Adrenal gland (tissue), 12 donors: ENCODE measurements around the gene RNF214. TPM values are rescaled to one million over a fixed set of nuclear protein-coding genes. Genes with fewer than 3 reads are reported as not detected.

Experiments used
- DNase-seq, 7 donors: peaks; one replicate each; pipeline ENCODE4 v3.0.0-alpha.2; 2019 to 2020
- H3K27ac ChIP-seq, 5 donors: fragments of 200-600 bp; sonication (generic) in 4 of 5; 1 replicate in 3 of 5; 2 replicates in 2 of 5; pipeline versions ENCODE4 v1.5.1 to v1.8.0; 2016 to 2020; ENCODE audit warnings: mild to moderate bottlenecking in 1 of 5
- H3K27me3 ChIP-seq: fragments of 200-600 bp; 2 replicates; pipeline ENCODE4 v1.8.0; 2021
- H3K36me3 ChIP-seq, 2 donors: fragments of 200-600 bp; replicated peaks in 1 of 2; 1 replicate in 1 of 2; 2 replicates in 1 of 2; pipeline versions ENCODE4 v1.5.1 to v1.8.0; 2018 to 2022
- H3K4me1 ChIP-seq, 2 donors: fragments of 200-600 bp; replicated peaks in 1 of 2; 1 replicate in 1 of 2; 2 replicates in 1 of 2; pipeline versions ENCODE4 v1.5.1 to v1.8.0; 2018 to 2021
- H3K4me3 ChIP-seq, 4 donors: fragments of 200-600 bp; sonication (generic) in 3 of 4; one replicate each; pipeline ENCODE4 v1.5.1; 2016 to 2018
- H3K9me3 ChIP-seq, 3 donors: fragments of 200-600 bp; sonication (generic) in 1 of 3; replicated peaks in 1 of 3; 1 replicate in 2 of 3; 2 replicates in 1 of 3; pipeline versions ENCODE4 v1.5.1 to v1.8.0; 2016 to 2021
- CTCF ChIP-seq, 6 experiments: fragments of 450-650 bp in 4 of 6; fragments of 200-600 bp in 2 of 6; sonication (generic) in 1 of 6; IDR thresholded peaks; 1 replicate in 5 of 6; 2 replicates in 1 of 6; pipeline versions ENCODE4 v1.5.1 to v1.8.0; 2016 to 2021; ENCODE audit warnings: antibody characterized with exemption in 6 of 6, mild to moderate bottlenecking in 2 of 6, moderate library complexity in 1 of 6
- POLR2A ChIP-seq, 2 donors: fragments of 450-650 bp; IDR thresholded peaks; one replicate each; pipeline ENCODE4 v1.6.1; 2017; ENCODE audit warnings: antibody characterized with exemption in 2 of 2, mild to moderate bottlenecking in 2 of 2, moderate library complexity in 1 of 2
- WGBS, 4 donors: extraction: QIAGEN DNeasy Blood & Tissue Kit in 2 of 4; methylation state at CpG; one replicate each; pipeline versions ENCODE4 v1.1.5 to v1.1.7; 2013 to 2017; 5-methylcytosine and 5-hydroxymethylcytosine counted together
- intact Hi-C, 2 donors: fragments of 100-400 bp; cut with DNase I; formaldehyde crosslinking; loops; one replicate each; pipeline versions ENCODE4 v1.14.1 to v1.15.0; 2022 to 2023
- polyA plus RNA-seq, 3 donors: library from polyadenylated mRNA; stranded (reverse); fragments of 200-250 nt in 2 of 3; fragments of 350-450 nt in 1 of 3; fragmentation: Illumina TruSeq in 1 of 3; extraction: RNeasy Lipid Tissue Mini Kit (QIAGEN cat#74804) in 1 of 3; gene quantifications; one replicate each; pipeline ENCODE4 v1.2.3, GENCODE V29; 2013 to 2014
- total RNA-seq, 9 donors: library from RNA; depleted of rRNA in 4 of 9; stranded (reverse); fragments of >200 nt in 4 of 9; fragments of 120-200 nt in 1 of 9; fragmentation: NEBNext Ultra II Directional in 1 of 9; extraction: Animal tissue kit (Norgen Biotek cat#: 25700) in 1 of 9; gene quantifications; one replicate each; pipeline versions ENCODE4 v1.1.0 to v1.2.4, GENCODE V29; 2013 to 2023
- donor health status: healthy with polysubstance abuse.
- donor health status: Bipolar disorder and iron deficiency.
- donor health status: DM: yes; HTN: yes; CAD: no.
- donor health status: DM: no; HTN: no; CAD: no.
- donor health status: DM: no; HTN: no; CAD: no.
- donor health status: DM: yes; HTN: yes; CAD: no.

The RNF214 gene
- total and polyA plus RNA-seq, 12 donors, result 11.3 to 33.8 (median 20.5) TPM

DNA sequence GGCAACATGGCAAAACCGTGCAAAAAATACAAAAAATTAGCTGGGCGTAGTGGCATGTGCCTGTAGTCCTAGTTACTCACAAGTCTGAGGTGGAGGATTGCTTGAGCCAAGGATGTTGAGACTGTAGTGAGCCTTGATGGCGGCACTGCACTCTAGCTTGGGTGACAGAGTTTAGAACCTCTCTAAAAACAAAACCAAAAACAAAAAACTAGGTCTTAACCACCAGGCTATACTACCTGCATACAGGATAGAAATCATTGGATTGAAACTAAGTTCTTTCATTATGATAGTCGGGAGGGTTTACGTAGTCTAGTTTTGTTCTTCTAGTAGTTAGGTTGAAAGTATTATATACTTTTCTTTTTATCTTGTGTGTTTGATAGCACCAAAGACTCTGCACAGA, 5.8 kb downstream of the RNF214 start:
- no peak for DNase-seq
- Histone ChIP-seq H3K4me3 (no peak overlapping the region), H3K27ac (no peak overlapping the region), H3K9me3 (no peaks in the 10 kb centered on the region), H3K36me3 (peaks cover 0 to 38% of the 10 kb centered on the region in 2 donors), H3K4me1 (peaks cover 11 to 17% of the 10 kb centered on the region in 2 donors), H3K27me3 (no peaks in the 10 kb centered on the region)
- TF ChIP-seq POLR2A (IDR thresholded peaks at IDR 0.05) (no peak), CTCF (IDR thresholded peaks at IDR 0.05) (no peak)
- intact Hi-C loops, result no loop called here
- WGBS, 4 donors, result 92 to 99% (median 93%) methylated on average over 5 of the region's 5 CpGs

- peak in 4 of 6 experiments; percentile 16 to 27 (median 20) for TF ChIP-seq CTCF (IDR thresholded peaks at IDR 0.05)
- peak in 1 of 2 donors; percentile 22 for TF ChIP-seq POLR2A (IDR thresholded peaks at IDR 0.05)
- DNase-seq, result peak in 2 of 7 donors; percentile 43 to 47
- no peaks in the 10 kb centered on the region for H3K27me3 ChIP-seq
- H3K4me3 ChIP-seq, result no peak overlapping the region
- peak overlapping the region in 2 of 5 donors; percentile 22 to 35 for H3K27ac ChIP-seq
- no peaks in the 10 kb centered on the region for H3K9me3 ChIP-seq
- H3K36me3 ChIP-seq, result peaks cover 0 to 49% of the 10 kb centered on the region in 2 donors
- WGBS, 4 donors, result 29 to 51% (median 45%) methylated on average over 6 of the region's 6 CpGs
- H3K4me1 ChIP-seq, result peaks cover 7 to 10% of the 10 kb centered on the region in 2 donors
- intact Hi-C loops, result no loop called here
Observed at GRCh38 chr11:117239295-117239694, 6.8 kb downstream of the RNF214 start.

DNA sequence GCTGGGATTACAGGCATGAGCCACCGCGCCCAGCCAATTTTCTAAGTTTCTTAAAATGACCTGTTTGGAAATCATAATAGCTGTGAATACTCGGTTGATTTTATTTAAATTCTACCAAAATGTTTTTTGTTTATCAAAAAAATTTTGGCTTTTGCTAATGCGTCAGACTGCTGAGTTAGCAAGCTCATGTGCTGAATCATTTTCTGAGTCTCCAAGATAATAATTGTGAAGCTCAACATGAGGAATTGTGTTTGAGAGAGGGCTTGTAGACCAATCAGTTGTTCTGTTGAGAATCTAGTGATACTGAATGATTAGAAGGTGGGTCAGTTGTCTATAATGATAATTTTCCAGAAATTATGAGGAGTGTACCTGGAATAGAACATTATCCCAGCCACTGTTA, 15.9 kb downstream of the RNF214 start:
- no peak for TF ChIP-seq POLR2A (IDR thresholded peaks at IDR 0.05)
- TF ChIP-seq CTCF (IDR thresholded peaks at IDR 0.05), result no peak
- Histone ChIP-seq H3K4me3 (no peak overlapping the region), H3K4me1 (no peaks in the 10 kb centered on the region), H3K9me3 (no peaks in the 10 kb centered on the region), H3K27ac (no peak overlapping the region), H3K27me3 (no peaks in the 10 kb centered on the region), H3K36me3 (peaks cover 0 to 64% of the 10 kb centered on the region in 2 donors)
- no peak for DNase-seq
- intact Hi-C loops, result loop anchor here in 1 of 2 donors (10.0 kb wide), 1 partner anchor 66 kb away; the partner anchor contains the start of gene BACE1
- WGBS, 4 donors, result 95 to 97% (median 96%) methylated on average over 4 of the region's 4 CpGs

GRCh38 chr11:117249571-117249970, 17.1 kb downstream of the RNF214 start:
- H3K36me3 ChIP-seq, result peaks cover 0 to 52% of the 10 kb centered on the region in 2 donors
- WGBS, 4 donors, result 87 to 94% (median 89%) methylated on average over 4 of the region's 4 CpGs

More at GRCh38 chr11:117249571-117249970, 17.1 kb downstream of the RNF214 start:
- Histone ChIP-seq H3K4me3 (no peak overlapping the region), H3K27me3 (no peaks in the 10 kb centered on the region), H3K27ac (no peak overlapping the region), H3K4me1 (no peaks in the 10 kb centered on the region), H3K9me3 (no peaks in the 10 kb centered on the region)
- no peak for DNase-seq
- intact Hi-C loops, result loop anchor here in 1 of 2 donors (10.0 kb wide), 1 partner anchor 65 kb away; the partner anchor contains the start of gene BACE1
- TF ChIP-seq CTCF (IDR thresholded peaks at IDR 0.05) (no peak), POLR2A (IDR thresholded peaks at IDR 0.05) (no peak)
